ENCODE measurements around the gene TRAPPC2.
"Not testable (repeated sequence)": the region's sequence is repeated elsewhere in the genome, so short reads cannot be mapped to it uniquely, and the experiment has no call there.

TRAPPC2 gene

GRCh38 chrX:13673016-13673415 is 61.4 kb downstream of the TRAPPC2 start:
- DNase-seq (ENCODE audit: low read depth in 4 of 4, low spot score in 1 of 4), result no peak

GRCh38 chrX:13670197-13670596 is 64.2 kb downstream of the TRAPPC2 start:
- no peak for DNase-seq (ENCODE audit: low read depth in 4 of 4, low spot score in 1 of 4)

DNA sequence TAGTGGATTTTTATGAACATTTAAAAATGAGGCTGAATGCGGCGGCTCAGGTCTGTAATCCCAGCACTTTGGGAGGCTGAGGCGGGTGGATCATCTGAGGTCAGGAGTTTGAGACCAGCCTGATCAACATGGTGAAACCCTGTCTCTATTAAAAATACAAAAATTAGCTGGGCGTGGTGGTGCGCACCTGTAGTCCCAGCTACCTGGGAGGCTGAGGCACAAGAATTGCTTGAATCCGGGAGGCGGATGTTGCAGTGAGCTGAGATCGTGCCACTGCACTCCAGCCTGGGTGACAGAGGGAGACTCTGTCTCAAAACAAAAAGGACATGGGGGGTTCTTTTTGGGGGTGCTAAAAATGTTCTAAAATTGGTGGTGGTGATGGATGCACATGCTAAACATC is 64.7 kb downstream of the TRAPPC2 start:
- not testable (repeated sequence) for DNase-seq (ENCODE audit: low read depth in 4 of 4, low spot score in 1 of 4)

- peak in 2 of 4 experiments; percentile 24 to 39 for DNase-seq (ENCODE audit: low read depth in 4 of 4, low spot score in 1 of 4)
These were observed 65.1 kb downstream of the TRAPPC2 start for GRCh38 chrX:13669246-13669737.

GRCh38 chrX:13667919-13668318 is 66.5 kb downstream of the TRAPPC2 start:
- DNase-seq (ENCODE audit: low read depth in 4 of 4, low spot score in 1 of 4), result no peak

DNA sequence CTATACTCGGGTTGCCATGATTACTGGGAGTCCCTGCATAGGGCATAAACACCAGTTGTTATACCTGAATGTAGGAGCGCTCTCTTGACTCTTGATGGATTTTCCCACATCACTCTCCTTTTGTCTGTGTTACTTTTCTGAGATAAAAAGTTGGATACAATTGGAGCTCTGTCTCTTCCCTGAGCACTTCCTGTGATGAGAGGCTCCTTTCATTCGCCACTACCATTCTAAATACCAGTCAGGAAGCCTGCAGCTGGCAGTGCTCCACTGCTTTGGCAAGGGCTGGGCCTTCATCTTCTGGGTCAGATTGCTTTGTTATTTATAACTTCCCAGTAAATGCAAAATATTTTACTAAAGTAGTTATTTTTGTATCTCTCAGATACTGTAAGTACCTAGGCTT is 67.6 kb downstream of the TRAPPC2 start:
- DNase-seq (ENCODE audit: low read depth in 4 of 4, low spot score in 1 of 4), result no peak

- DNase-seq (ENCODE audit: low read depth in 4 of 4, low spot score in 1 of 4), result no peak
These were observed 70.4 kb downstream of the TRAPPC2 start for GRCh38 chrX:13664020-13664419.

GRCh38 chrX:13662355-13662791 is 72.0 kb downstream of the TRAPPC2 start:
- no peak for DNase-seq (ENCODE audit: low read depth in 4 of 4, low spot score in 1 of 4)

All from stimulated activated CD4-positive, alpha-beta T cell treated with anti-CD3 and anti-CD28 coated beads, Interleukin-1b, Interleukin-23, amount 100 ng/mL, for 24 hours (primary cell).